K562 (cell line): ENCODE data around the gene TIMM50. TPM values are rescaled to one million over a fixed set of nuclear protein-coding genes. Genes with fewer than 3 reads are reported as not detected.

Source experiments
- CEBPB ChIP-seq: fragments of 450-650 bp; IDR thresholded peaks from 2 replicates; pipeline ENCODE4 v1.6.1; 2016; ENCODE audit warnings: missing genetic modification characterization, missing compliant biosample characterization
- CTCF ChIP-seq, 3 experiments: IDR thresholded peaks in 2 of 3; conservative IDR thresholded peaks in 1 of 3; 2 replicates each; pipeline ENCODE4 v1.5.1; 2011 to 2012; ENCODE audit warnings: low read length in 3 of 3, mild to moderate bottlenecking in 3 of 3, control low read depth in 2 of 3, improper control_type of control experiment in 1 of 3, inconsistent platforms in 1 of 3, low read depth in 1 of 3, mixed read lengths in 1 of 3, moderate library complexity in 1 of 3; ENCODE audit not compliant: insufficient read depth in 2 of 3
- FOS ChIP-seq: IDR thresholded peaks from 3 replicates; pipeline ENCODE4 v1.6.1; 2011; ENCODE audit not compliant: insufficient read length; ENCODE audit errors: extremely low read depth
- HMG20A ChIP-seq: fragments of 450-650 bp; formaldehyde crosslinking; conservative IDR thresholded peaks from 2 replicates; pipeline ENCODE4 v1.4.0; 2020; ENCODE audit warnings: mild to moderate bottlenecking, mixed read lengths
- ID3 ChIP-seq, 2 experiments: fragments of 250-450 bp in 1 of 2; fragments of 450-650 bp in 1 of 2; sonication (Bioruptor Pico) in 1 of 2; IDR thresholded peaks; 2 replicates each; pipeline versions ENCODE4 v1.6.1 to v1.8.0; 2016 to 2021; ENCODE audit warnings: mild to moderate bottlenecking in 2 of 2, moderate library complexity in 2 of 2, missing compliant biosample characterization in 1 of 2, missing genetic modification characterization in 1 of 2
- ILF3 ChIP-seq: fragments of 450-650 bp; IDR thresholded peaks from 2 replicates; pipeline ENCODE4 v1.6.1; 2018; ENCODE audit warnings: antibody characterized with exemption, mild to moderate bottlenecking, moderate library complexity, borderline replicate concordance
- LEF1 ChIP-seq: fragments of 450-650 bp; IDR thresholded peaks from 2 replicates; pipeline ENCODE4 v1.6.1; 2016; ENCODE audit warnings: mild to moderate bottlenecking
- MCM7 ChIP-seq, 2 experiments: fragments of 450-650 bp; IDR thresholded peaks; 2 replicates each; pipeline ENCODE4 v1.6.1; 2016 to 2018
- MNT ChIP-seq, 2 experiments: fragments of 450-650 bp; conservative IDR thresholded peaks; 2 replicates each; pipeline ENCODE4 v1.6.1; 2017; ENCODE audit warnings: mild to moderate bottlenecking in 2 of 2, moderate library complexity in 2 of 2
- NCOA1 ChIP-seq: fragments of 450-650 bp; IDR thresholded peaks from 2 replicates; pipeline ENCODE4 v1.6.1; 2016; ENCODE audit warnings: low read depth
- NFE2L1 ChIP-seq: fragments of 450-650 bp; IDR thresholded peaks from 2 replicates; pipeline ENCODE4 v1.6.1; 2016; ENCODE audit warnings: missing genetic modification characterization, low read depth, mild to moderate bottlenecking, missing compliant biosample characterization, moderate library complexity, borderline replicate concordance
- NR1H2 ChIP-seq: sonication (generic); formaldehyde crosslinking; IDR thresholded peaks from 2 replicates; pipeline ENCODE4 v1.4.0; 2020; ENCODE audit warnings: mild to moderate bottlenecking, missing genetic modification reagents
- NR3C1 ChIP-seq: sonication (generic); formaldehyde crosslinking; IDR thresholded peaks from 2 replicates; pipeline ENCODE4 v1.8.1; 2022; ENCODE audit warnings: missing genetic modification reagents
- PHTF2 ChIP-seq: fragments of 250-450 bp; sonication (Bioruptor Pico); IDR thresholded peaks from 2 replicates; pipeline ENCODE4 v1.5.0; 2021; ENCODE audit warnings: mild to moderate bottlenecking
- POLR2AphosphoS2 ChIP-seq: IDR thresholded peaks from 2 replicates; pipeline ENCODE4 v1.6.1; 2012; ENCODE audit warnings: low read length, improper control_type of control experiment
- SREBF1 ChIP-seq: fragments of 150-350 bp; IDR thresholded peaks from 2 replicates; pipeline ENCODE4 v1.6.1; 2014; ENCODE audit warnings: antibody characterized with exemption, low read depth, low read length, borderline replicate concordance
- SRF ChIP-seq, 2 experiments: fragments of 250-450, 450-650 bp in 1 of 2; sonication (Bioruptor Pico) in 1 of 2; sonication (generic) in 1 of 2; formaldehyde crosslinking; IDR thresholded peaks; 2 replicates each; pipeline versions ENCODE4 v1.5.0 to v1.5.1; 2020 to 2022; ENCODE audit warnings: mild to moderate bottlenecking in 1 of 2, missing genetic modification reagents in 1 of 2
- SRSF3 ChIP-seq: fragments of 200-400 bp; formaldehyde crosslinking; IDR thresholded peaks from 2 replicates; pipeline ENCODE4 v1.6.1; 2016; ENCODE audit warnings: mild to moderate bottlenecking, low read length, moderate library complexity; ENCODE audit not compliant: insufficient read depth
- TAF15 ChIP-seq: fragments of 200-400 bp; formaldehyde crosslinking; IDR thresholded peaks from 2 replicates; pipeline ENCODE4 v1.6.1; 2017; ENCODE audit warnings: mild to moderate bottlenecking, low read depth, low read length, moderate library complexity
- TCF7L2 ChIP-seq: fragments of 150-350 bp; IDR thresholded peaks from 2 replicates; pipeline ENCODE4 v1.6.1; 2016; ENCODE audit warnings: low read depth, mild to moderate bottlenecking, low read length, moderate library complexity
- TFAM ChIP-seq: fragments of 250-450 bp; sonication (Bioruptor Pico); conservative IDR thresholded peaks from 2 replicates; pipeline ENCODE4 v1.5.0; 2021; ENCODE audit warnings: mild to moderate bottlenecking, moderate library complexity
- TRIM24 ChIP-seq, 2 experiments: fragments of 450-650 bp; IDR thresholded peaks; 2 replicates each; pipeline ENCODE4 v1.6.1; 2016
- ZBTB43 ChIP-seq: sonication (generic); formaldehyde crosslinking; IDR thresholded peaks from 2 replicates; pipeline ENCODE4 v1.8.0; 2023; ENCODE audit warnings: mild to moderate bottlenecking, missing genetic modification reagents
- ZNF3 ChIP-seq: fragments of 250-450 bp; sonication (Bioruptor Pico); IDR thresholded peaks from 2 replicates; pipeline ENCODE4 v1.5.0; 2021; ENCODE audit warnings: mild to moderate bottlenecking, moderate library complexity
- polyA plus RNA-seq, 8 experiments: library from polyadenylated mRNA; depleted of rRNA in 4 of 8; stranded (reverse) in 5 of 8; unstranded in 3 of 8; fragments of >200 nt; fragmentation: Nextera tagmentation in 2 of 8; fragmentation: Illumina TruSeq in 1 of 8; extraction: Ambion mirVana in 2 of 8; extraction: Trizol in 1 of 8; gene quantifications; 2 replicates each; pipeline versions ENCODE4 v1.2.1 to v1.2.3, GENCODE V29; 2011 to 2014; ENCODE audit warnings: inconsistent platforms in 1 of 8, missing spikeins in 1 of 8
- total RNA-seq, 7 experiments: library from RNA; depleted of rRNA in 6 of 7; stranded (reverse); fragments of >200 nt in 6 of 7; fragmentation: Illumina TruSeq in 2 of 7; extraction: Trizol in 2 of 7; gene quantifications; 2 replicates each; pipeline versions ENCODE4 v1.2.1 to v1.2.3, GENCODE V29; 2011 to 2021; ENCODE audit warnings: low replicate concordance in 1 of 7

The TIMM50 gene
- total and polyA plus RNA-seq, 9 of the 15 experiments (the other 6 are each of a cell fraction or from before 2014, with no cell fraction given), result 28.3 to 221 (median 170) TPM

- TF ChIP-seq CTCF (IDR thresholded peaks at IDR 0.05 in 2 of 3, conservative IDR thresholded peaks at IDR 0.05 in 1 of 3; ENCODE audit: insufficient read depth in 2 of 3, low read depth in 1 of 3, low read length in 3 of 3) (peak; percentile 69 to 94 (median 82)), MCM7 (IDR thresholded peaks at IDR 0.05) (no peak), ZBTB43 (CRISPR knock-in tag) (peak; percentile 96), NR3C1 (peak; percentile 99), LEF1 (no peak), NFE2L1 (tag) (no peak), HMG20A (CRISPR knock-in tag) (no peak), NR1H2 (CRISPR knock-in tag) (peak; percentile 79), TRIM24 (IDR thresholded peaks at IDR 0.05) (no peak), POLR2AphosphoS2 (no peak), TCF7L2 (no peak), ZNF3 (no peak), PHTF2 (CRISPR knock-in tag) (no peak), NCOA1 (no peak), SRF (CRISPR knock-in tag; IDR thresholded peaks at IDR 0.05) (peak in 1 of 2 experiments; percentile 75; a peak in 1 of 4 replicates), SRSF3 (no peak), TFAM (no peak), MNT (conservative IDR thresholded peaks at IDR 0.05) (peak in 1 of 2 experiments; percentile 26; a peak in 1 of 4 replicates), SREBF1 (no peak), ID3 (CRISPR knock-in tag; IDR thresholded peaks at IDR 0.05) (no peak), ID3 (tag; IDR thresholded peaks at IDR 0.05) (peak; percentile 89), TAF15 (no peak), FOS (no peak), ILF3 (no peak), CEBPB (tag) (no peak)
Measured at GRCh38 chr19:39502640-39503417, 22.2 kb downstream of the TIMM50 start (continued).
